Measurements from ENCODE around the gene ISG20.

Gene ISG20

DNA sequence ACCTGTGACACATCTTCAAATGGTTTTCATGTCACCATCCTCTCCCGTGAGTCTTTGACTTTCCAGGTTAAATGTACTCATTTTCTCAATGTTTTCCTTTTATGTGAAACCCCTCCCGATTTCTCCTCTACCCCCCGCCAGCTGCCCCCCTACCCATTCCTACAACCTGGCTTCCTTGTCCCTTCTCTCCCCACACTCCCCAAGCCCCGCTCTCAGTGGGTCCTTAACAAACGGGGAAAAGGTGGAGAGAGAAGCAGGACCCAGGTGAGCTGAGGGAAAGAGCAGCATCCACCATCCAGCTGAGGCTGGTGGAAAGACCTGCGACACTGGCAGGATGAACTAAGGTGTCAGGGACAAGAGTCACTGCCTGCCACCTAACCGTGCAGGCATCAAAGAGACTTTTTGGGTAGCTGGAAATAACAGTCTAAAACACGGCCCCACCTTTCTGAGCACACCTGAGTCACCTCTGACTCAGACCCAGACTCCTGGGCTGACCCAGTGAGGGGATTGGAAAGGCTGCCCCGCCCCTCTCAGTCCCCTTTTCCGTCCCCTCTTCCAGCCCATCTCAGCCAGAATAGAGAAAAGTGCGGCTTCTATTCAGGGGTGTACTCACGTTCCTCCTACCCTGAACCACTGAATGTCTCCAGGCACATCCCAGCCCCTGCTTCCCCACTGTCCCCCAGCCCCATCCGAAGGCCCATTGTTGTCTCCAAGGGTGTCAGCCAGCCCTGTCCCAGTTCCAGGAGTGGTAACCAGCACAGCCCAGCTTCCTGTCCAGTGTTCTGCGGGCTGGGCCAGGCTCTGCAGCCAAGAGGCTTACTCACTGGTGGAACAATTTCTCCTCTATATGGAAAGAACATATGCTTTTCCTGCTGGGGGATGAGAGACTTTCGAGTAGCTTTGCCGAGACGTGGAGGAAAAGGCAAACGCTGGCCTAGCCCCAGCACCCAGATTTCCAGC lies 20.4 kb downstream of the ISG20 start:
- TF ChIP-seq CTCF (conservative IDR thresholded peaks at IDR 0.05; ENCODE audit: control insufficient read depth, insufficient read depth, low read depth, low read length), result no peak
- peak; percentile 69 for DNase-seq (ENCODE audit: low read depth)
- H3K4me3 ChIP-seq (ENCODE audit: control insufficient read depth, low read depth, low read length), result no peak overlapping the region

GRCh38 chr15:88661041-88661700 lies 22.4 kb downstream of the ISG20 start:
- DNase-seq (ENCODE audit: low read depth), result peak; percentile 35
- no peak for TF ChIP-seq CTCF (conservative IDR thresholded peaks at IDR 0.05; ENCODE audit: control insufficient read depth, insufficient read depth, low read depth, low read length)
- no peak overlapping the region for H3K4me3 ChIP-seq (ENCODE audit: control insufficient read depth, low read depth, low read length)

GRCh38 chr15:88661761-88662556 lies 23.1 kb downstream of the ISG20 start:
- no peak for TF ChIP-seq CTCF (conservative IDR thresholded peaks at IDR 0.05; ENCODE audit: control insufficient read depth, insufficient read depth, low read depth, low read length)
- DNase-seq (ENCODE audit: low read depth), result no peak
- H3K4me3 ChIP-seq (ENCODE audit: control insufficient read depth, low read depth, low read length), result no peak overlapping the region

DNA sequence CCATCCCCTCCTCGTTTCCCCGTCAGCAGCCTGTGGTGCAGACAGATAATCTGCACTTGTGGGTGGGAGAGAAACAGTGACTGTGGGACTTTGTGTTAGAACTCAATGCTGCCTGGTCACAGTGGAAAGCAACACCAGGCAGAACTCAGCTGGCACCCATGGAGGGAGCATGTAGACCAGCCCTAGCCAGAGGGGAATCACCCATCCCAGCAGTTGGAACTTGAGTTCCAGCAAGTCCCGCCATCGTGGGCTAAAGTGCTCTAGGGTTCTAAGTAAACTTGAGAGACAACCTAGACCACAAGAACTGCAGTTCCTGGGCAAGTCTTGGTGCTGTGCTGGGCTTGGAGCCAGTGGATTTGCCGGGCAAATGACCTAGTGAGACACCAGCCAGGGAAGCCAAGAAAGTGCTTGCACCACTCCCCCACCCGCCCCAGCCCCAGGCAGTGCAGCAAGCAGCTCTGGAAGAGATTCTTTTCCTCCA lies 24.4 kb downstream of the ISG20 start:
- TF ChIP-seq CTCF (conservative IDR thresholded peaks at IDR 0.05; ENCODE audit: control insufficient read depth, insufficient read depth, low read depth, low read length), result no peak
- no peak overlapping the region for H3K4me3 ChIP-seq (ENCODE audit: control insufficient read depth, low read depth, low read length)
- DNase-seq (ENCODE audit: low read depth), result no peak

- H3K4me3 ChIP-seq (ENCODE audit: control insufficient read depth, low read depth, low read length), result no peak overlapping the region
- TF ChIP-seq CTCF (conservative IDR thresholded peaks at IDR 0.05; ENCODE audit: control insufficient read depth, insufficient read depth, low read depth, low read length), result no peak
- no peak for DNase-seq (ENCODE audit: low read depth)
Observed at GRCh38 chr15:88664151-88664778, 25.4 kb downstream of the ISG20 start.

- DNase-seq (ENCODE audit: low read depth), result no peak
- TF ChIP-seq CTCF (conservative IDR thresholded peaks at IDR 0.05; ENCODE audit: control insufficient read depth, insufficient read depth, low read depth, low read length), result no peak
- no peak overlapping the region for H3K4me3 ChIP-seq (ENCODE audit: control insufficient read depth, low read depth, low read length)
Observed at GRCh38 chr15:88674661-88675060, 35.8 kb downstream of the ISG20 start.
